Uterus (tissue), 2 donors: ENCODE results near the gene CCL7.

Experiments used
- CTCF ChIP-seq, 4 experiments: fragments of 200-600 bp in 2 of 4; fragments of 450-650 bp in 2 of 4; sonication (generic) in 2 of 4; IDR thresholded peaks; one replicate each; pipeline ENCODE4 v1.5.1; 2016 to 2019; ENCODE audit warnings: antibody characterized with exemption in 4 of 4, mild to moderate bottlenecking in 2 of 4, moderate library complexity in 1 of 4
- POLR2A ChIP-seq, 2 donors: fragments of 450-650 bp; IDR thresholded peaks; one replicate each; pipeline ENCODE4 v1.6.1; 2016; ENCODE audit warnings: antibody characterized with exemption in 2 of 2, mild to moderate bottlenecking in 1 of 2, moderate library complexity in 1 of 2

- TF ChIP-seq CTCF (IDR thresholded peaks at IDR 0.05) (no peak), POLR2A (IDR thresholded peaks at IDR 0.05) (no peak)
Measured at GRCh38 chr17:34228781-34229180, 41.2 kb upstream of the CCL7 start.
